Measurements from ENCODE around the gene CCSER1.

DNA sequence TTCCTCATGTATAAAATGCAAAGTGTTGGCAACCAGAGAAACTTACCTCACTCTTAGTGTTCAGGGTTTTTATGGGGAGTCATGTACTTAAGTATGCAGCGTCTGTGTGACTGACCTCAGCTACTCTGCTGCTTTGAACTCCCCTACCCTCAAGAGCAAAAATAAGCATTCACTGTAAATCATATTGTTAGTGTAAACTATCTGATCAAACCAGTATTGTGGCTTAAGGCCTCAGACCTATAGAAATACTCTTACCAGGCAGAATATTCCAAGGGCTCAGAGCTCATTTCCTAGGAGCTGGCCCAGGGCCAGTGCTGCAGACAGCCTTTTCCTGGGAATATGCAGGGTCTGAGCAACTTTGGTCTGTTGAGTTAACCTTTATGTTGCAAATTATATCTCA is 453.1 kb downstream of the CCSER1 start:
- TF ChIP-seq, protein P1, sequence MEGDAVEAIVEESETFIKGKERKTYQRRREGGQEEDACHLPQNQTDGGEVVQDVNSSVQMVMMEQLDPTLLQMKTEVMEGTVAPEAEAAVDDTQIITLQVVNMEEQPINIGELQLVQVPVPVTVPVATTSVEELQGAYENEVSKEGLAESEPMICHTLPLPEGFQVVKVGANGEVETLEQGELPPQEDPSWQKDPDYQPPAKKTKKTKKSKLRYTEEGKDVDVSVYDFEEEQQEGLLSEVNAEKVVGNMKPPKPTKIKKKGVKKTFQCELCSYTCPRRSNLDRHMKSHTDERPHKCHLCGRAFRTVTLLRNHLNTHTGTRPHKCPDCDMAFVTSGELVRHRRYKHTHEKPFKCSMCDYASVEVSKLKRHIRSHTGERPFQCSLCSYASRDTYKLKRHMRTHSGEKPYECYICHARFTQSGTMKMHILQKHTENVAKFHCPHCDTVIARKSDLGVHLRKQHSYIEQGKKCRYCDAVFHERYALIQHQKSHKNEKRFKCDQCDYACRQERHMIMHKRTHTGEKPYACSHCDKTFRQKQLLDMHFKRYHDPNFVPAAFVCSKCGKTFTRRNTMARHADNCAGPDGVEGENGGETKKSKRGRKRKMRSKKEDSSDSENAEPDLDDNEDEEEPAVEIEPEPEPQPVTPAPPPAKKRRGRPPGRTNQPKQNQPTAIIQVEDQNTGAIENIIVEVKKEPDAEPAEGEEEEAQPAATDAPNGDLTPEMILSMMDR (conservative IDR thresholded peaks at IDR 0.05; ENCODE audit: low read length) = no peak
- TF ChIP-seq EZH2phosphoT487 (IDR thresholded peaks at IDR 0.05; ENCODE audit: borderline replicate concordance) = no peak

Data from Loucy (cell line).